HG02588 (cell line): ENCODE data around the gene NSA2.
"Not testable (repeated sequence)": the region's sequence is repeated elsewhere in the genome, so short reads cannot be mapped to it uniquely, and the experiment has no call there.

Experiments
- ATAC-seq: cut with Tn5 transposase; IDR thresholded peaks from one replicate; pipeline ENCODE4 v1.9.1; 2021; ENCODE audit warnings: mild to moderate bottlenecking, moderate library complexity; ENCODE audit not compliant: unreplicated experiment

Gene NSA2

GRCh38 chr5:74766849-74767578 lies at the start of gene NSA2, which contains the start of gene GFM2:
TSS of gene NSA2 (plus strand) at chr5:74767249. CDS start at chr5:74767361, 112 bp downstream.
TSS of gene GFM2 (minus strand) at chr5:74767117. CDS start at chr5:74763742, 3,375 bp downstream.
- ATAC-seq, result peak; percentile 88

- no peak for ATAC-seq
Observed at GRCh38 chr5:74717596-74717995, 49.5 kb upstream of the NSA2 start.

GRCh38 chr5:74722271-74722670 lies 44.8 kb upstream of the NSA2 start:
- ATAC-seq, result no peak

GRCh38 chr5:74725331-74725730 lies 41.7 kb upstream of the NSA2 start:
- no peak for ATAC-seq

- ATAC-seq, result no peak
Observed at GRCh38 chr5:74736759-74737158, 30.3 kb upstream of the NSA2 start.

- ATAC-seq, result no peak
Observed at GRCh38 chr5:74738406-74738805, 28.6 kb upstream of the NSA2 start.

GRCh38 chr5:74748742-74749141 lies 18.3 kb upstream of the NSA2 start:
- not testable (repeated sequence) for ATAC-seq

GRCh38 chr5:74761241-74761640 lies 5.8 kb upstream of the NSA2 start:
- ATAC-seq, result no peak

- ATAC-seq, result no peak
Observed at GRCh38 chr5:74762599-74762998, 4.5 kb upstream of the NSA2 start.

- ATAC-seq, result no peak
Observed at GRCh38 chr5:74763504-74763903, 3.5 kb upstream of the NSA2 start.

- ATAC-seq, result no peak
Observed at GRCh38 chr5:74765201-74765600, 1.8 kb upstream of the NSA2 start.

GRCh38 chr5:74765929-74766328 lies 1.1 kb upstream of the NSA2 start:
- no peak for ATAC-seq

GRCh38 chr5:74766418-74766848 lies 616 bp upstream of the NSA2 start:
- ATAC-seq, result peak; percentile 23

- ATAC-seq, result peak; percentile 28
Observed at GRCh38 chr5:74767579-74767913, 497 bp downstream of the NSA2 start.

- ATAC-seq, result no peak
Observed at GRCh38 chr5:74772359-74772758, 5.3 kb downstream of the NSA2 start.

GRCh38 chr5:74778609-74779008 lies 11.6 kb downstream of the NSA2 start:
- ATAC-seq, result no peak

- ATAC-seq, result no peak
Observed at GRCh38 chr5:74786851-74787250, 19.8 kb downstream of the NSA2 start.

GRCh38 chr5:74787424-74787823 lies 20.4 kb downstream of the NSA2 start:
- no peak for ATAC-seq

- not testable (repeated sequence) for ATAC-seq
Observed at GRCh38 chr5:74791669-74792068, 24.6 kb downstream of the NSA2 start.

- no peak for ATAC-seq
Observed at GRCh38 chr5:74798977-74799911, 32.2 kb downstream of the NSA2 start.

- ATAC-seq, result no peak
Observed at GRCh38 chr5:74801197-74801596, 34.1 kb downstream of the NSA2 start.

- no peak for ATAC-seq
Observed at GRCh38 chr5:74801941-74802340, 34.9 kb downstream of the NSA2 start.
